ENCODE measurements around the gene ITGBL1. TPM values are rescaled to one million over a fixed set of nuclear protein-coding genes. Genes with fewer than 3 reads are reported as not detected.

Gene ITGBL1
- total and polyA plus RNA-seq, 5 donors from 2014 or later, result not detected

DNA sequence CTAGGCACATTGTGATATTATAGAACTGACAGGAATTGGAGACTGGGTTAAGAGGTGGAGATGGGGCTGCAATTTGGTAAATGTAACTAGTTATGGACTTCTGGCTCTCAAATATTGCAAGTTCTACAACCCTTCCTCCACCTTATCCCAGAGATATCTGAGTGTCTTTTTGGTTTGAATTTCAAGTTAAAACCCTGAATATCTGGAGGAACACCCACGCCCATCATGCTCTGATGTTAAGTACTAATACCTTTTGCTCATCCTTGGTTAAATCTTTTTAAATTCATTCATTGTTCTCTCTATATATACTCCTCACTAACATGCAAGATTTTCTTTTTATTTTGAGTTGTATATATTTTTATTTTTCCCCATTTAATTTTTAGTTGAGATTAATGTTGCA lies 28.9 kb downstream of the ITGBL1 start:
- Histone ChIP-seq H3K27me3 (ENCODE audit: control insufficient read depth, insufficient read depth, low read length) (no peaks in the 10 kb centered on the region), H3K4me3 (ENCODE audit: low read depth, low read length) (no peak overlapping the region), H3K27ac (ENCODE audit: insufficient read depth, low read length, poor library complexity, severe bottlenecking) (no peak overlapping the region), H3K4me1 (ENCODE audit: control insufficient read depth, insufficient read depth, low read length, poor library complexity, severe bottlenecking) (no peaks in the 10 kb centered on the region), H3K36me3 (ENCODE audit: control insufficient read depth, insufficient read depth, low read length) (no peaks in the 10 kb centered on the region), H3K9me3 (ENCODE audit: control insufficient read depth in 2 of 2, low read length in 2 of 2) (no peaks in the 10 kb centered on the region)
- Mint-ChIP-seq H3K9me3 (peaks cover 0 to 3% (median 0%) of the 10 kb centered on the region in 7 donors), H3K36me3 (no peaks in the 10 kb centered on the region), H3K4me3 (no peak overlapping the region), H3K27ac (no peak overlapping the region), H3K27me3 (no peaks in the 10 kb centered on the region), H3K4me1 (no peaks in the 10 kb centered on the region)
- no peak for ATAC-seq (ENCODE audit: low read depth in 2 of 2)
- no peak for DNase-seq

DNA sequence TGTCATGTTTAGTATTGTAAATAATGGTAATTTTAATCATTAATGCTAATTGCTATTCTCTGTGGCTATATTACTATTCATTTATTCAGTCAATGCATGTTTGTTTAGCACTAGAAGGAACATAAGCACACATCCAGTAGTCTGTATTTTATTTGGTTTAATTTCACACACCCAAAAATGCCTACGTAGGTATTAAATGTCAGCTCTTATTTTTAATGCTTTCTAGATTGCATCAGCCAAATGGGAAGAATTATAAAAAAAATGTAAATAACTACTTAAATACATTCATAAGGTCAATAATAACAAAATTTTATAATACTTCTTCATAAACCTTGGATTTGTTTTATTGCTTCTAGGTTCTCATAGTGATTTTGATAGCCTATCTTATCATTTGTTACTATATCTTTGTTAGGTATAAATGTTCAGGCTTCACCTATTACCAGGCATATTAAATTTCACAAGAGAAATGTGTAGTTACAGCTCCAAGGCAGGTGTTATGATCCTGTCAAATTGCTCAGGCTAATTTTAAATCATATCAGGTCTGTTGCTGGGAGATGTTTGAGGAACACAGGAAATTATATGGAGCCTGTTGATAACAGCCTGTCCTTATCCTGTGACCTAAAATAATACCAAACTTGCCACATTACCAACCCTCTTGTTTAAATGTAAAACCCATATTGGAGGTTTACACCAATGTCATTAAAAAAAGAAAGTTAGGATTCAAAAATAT lies 34.4 kb downstream of the ITGBL1 start:
- no peaks in the 10 kb centered on the region for H3K9me3 ChIP-seq (ENCODE audit: control insufficient read depth in 2 of 2, low read length in 2 of 2)
- Mint-ChIP-seq H3K27ac (no peak overlapping the region), H3K9me3 (no peaks in the 10 kb centered on the region), H3K4me3 (no peak overlapping the region), H3K4me1 (no peaks in the 10 kb centered on the region), H3K36me3 (no peaks in the 10 kb centered on the region), H3K27me3 (no peaks in the 10 kb centered on the region)
- no peak overlapping the region for H3K27ac ChIP-seq (ENCODE audit: insufficient read depth, low read length, poor library complexity, severe bottlenecking)
- DNase-seq, result no peak
- H3K36me3 ChIP-seq (ENCODE audit: control insufficient read depth, insufficient read depth, low read length), result no peaks in the 10 kb centered on the region
- no peak for ATAC-seq (ENCODE audit: low read depth in 2 of 2)
- no peak overlapping the region for H3K4me3 ChIP-seq (ENCODE audit: low read depth, low read length)
- no peaks in the 10 kb centered on the region for H3K4me1 ChIP-seq (ENCODE audit: control insufficient read depth, insufficient read depth, low read length, poor library complexity, severe bottlenecking)
- no peaks in the 10 kb centered on the region for H3K27me3 ChIP-seq (ENCODE audit: control insufficient read depth, insufficient read depth, low read length)

DNA sequence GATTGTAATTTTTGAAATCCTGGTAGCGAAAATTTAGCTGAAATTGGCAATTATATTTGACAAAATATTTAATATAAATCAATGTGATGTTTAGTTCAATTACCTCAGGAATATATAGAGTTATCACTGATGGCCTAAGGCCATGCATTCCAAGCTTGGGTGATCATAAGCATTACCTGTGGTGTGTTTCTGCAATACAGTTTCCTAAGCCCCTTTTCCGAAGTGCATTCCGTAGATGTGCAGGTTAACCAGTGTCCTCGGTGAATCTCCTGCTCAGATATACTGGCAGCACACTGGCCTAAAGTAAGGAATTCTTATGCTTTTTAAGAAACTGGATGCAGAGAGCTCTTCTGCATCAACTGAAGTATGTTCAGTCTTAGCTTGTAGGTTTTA lies 35.0 kb downstream of the ITGBL1 start:
- no peak overlapping the region for H3K4me3 ChIP-seq (ENCODE audit: low read depth, low read length)
- H3K36me3 ChIP-seq (ENCODE audit: control insufficient read depth, insufficient read depth, low read length), result no peaks in the 10 kb centered on the region
- Mint-ChIP-seq H3K4me1 (no peaks in the 10 kb centered on the region), H3K27me3 (no peaks in the 10 kb centered on the region), H3K9me3 (no peaks in the 10 kb centered on the region), H3K4me3 (no peak overlapping the region), H3K36me3 (no peaks in the 10 kb centered on the region), H3K27ac (no peak overlapping the region)
- H3K27ac ChIP-seq (ENCODE audit: insufficient read depth, low read length, poor library complexity, severe bottlenecking), result no peak overlapping the region
- DNase-seq (no peak), ATAC-seq (ENCODE audit: low read depth in 2 of 2) (no peak)
- H3K27me3 ChIP-seq (ENCODE audit: control insufficient read depth, insufficient read depth, low read length), result no peaks in the 10 kb centered on the region
- no peaks in the 10 kb centered on the region for H3K9me3 ChIP-seq (ENCODE audit: control insufficient read depth in 2 of 2, low read length in 2 of 2)
- H3K4me1 ChIP-seq (ENCODE audit: control insufficient read depth, insufficient read depth, low read length, poor library complexity, severe bottlenecking), result no peaks in the 10 kb centered on the region

DNA sequence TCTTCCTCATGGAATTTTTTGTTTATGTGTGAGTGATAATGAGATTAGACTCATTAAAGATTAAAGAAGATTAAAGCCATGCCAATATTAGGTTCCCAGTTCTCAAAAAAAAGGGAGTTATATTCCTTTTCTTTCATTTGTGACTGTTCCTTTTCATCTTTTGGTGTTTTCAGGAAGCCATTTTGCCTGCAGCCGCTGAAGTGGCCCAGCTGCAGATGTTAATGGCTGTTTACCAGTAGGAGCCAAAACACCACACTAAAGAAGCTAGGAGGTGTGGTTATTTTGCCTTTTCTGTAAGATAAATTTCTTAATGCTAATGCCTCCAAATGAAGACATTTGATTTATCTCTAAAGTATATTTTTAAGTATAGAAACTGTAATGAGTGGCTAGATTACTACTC lies 36.3 kb downstream of the ITGBL1 start:
- Mint-ChIP-seq H3K9me3 (no peaks in the 10 kb centered on the region), H3K4me1 (no peaks in the 10 kb centered on the region), H3K27ac (no peak overlapping the region), H3K27me3 (no peaks in the 10 kb centered on the region), H3K4me3 (no peak overlapping the region), H3K36me3 (no peaks in the 10 kb centered on the region)
- Histone ChIP-seq H3K36me3 (ENCODE audit: control insufficient read depth, insufficient read depth, low read length) (no peaks in the 10 kb centered on the region), H3K9me3 (ENCODE audit: control insufficient read depth in 2 of 2, low read length in 2 of 2) (no peaks in the 10 kb centered on the region), H3K4me1 (ENCODE audit: control insufficient read depth, insufficient read depth, low read length, poor library complexity, severe bottlenecking) (no peaks in the 10 kb centered on the region), H3K27me3 (ENCODE audit: control insufficient read depth, insufficient read depth, low read length) (no peaks in the 10 kb centered on the region), H3K4me3 (ENCODE audit: low read depth, low read length) (no peak overlapping the region), H3K27ac (ENCODE audit: insufficient read depth, low read length, poor library complexity, severe bottlenecking) (no peak overlapping the region)
- DNase-seq (no peak), ATAC-seq (ENCODE audit: low read depth in 2 of 2) (no peak)

DNA sequence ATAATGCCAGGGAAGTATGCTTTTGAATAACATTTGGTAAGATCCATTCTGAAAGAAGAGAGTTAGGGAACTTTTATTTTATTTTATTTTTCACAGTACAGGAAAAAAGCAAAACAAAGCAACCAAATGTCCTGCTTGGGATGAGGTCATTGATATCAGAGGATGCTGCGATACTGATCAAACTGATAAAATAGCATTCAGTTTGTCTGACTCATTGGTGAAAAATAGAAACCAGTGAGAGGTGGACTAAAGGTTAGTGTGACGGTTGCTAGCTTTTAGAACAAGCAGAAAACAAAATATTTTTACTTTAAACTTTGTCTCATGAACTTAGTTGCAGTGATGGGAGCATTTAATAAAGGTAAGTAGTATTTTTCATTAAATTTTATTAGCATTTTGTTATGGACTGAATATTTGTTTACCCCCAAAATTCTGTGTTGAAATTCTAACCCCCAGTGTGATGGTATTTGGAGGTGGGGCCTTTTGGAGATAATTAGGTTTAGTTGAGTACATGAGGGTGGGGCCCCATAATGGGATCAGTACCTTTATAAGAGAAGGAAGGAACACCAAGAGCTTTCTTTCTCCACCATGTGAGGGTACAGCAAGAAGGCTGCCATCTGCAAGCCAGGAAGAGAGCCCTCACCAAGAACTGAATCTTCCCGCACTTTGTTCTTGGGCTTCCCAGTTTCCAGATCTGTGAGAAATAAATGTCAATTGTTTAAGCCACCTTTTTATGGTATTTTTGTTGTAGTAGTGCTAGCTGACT lies 37.3 kb downstream of the ITGBL1 start:
- no peak overlapping the region for H3K27ac Mint-ChIP-seq

DNA sequence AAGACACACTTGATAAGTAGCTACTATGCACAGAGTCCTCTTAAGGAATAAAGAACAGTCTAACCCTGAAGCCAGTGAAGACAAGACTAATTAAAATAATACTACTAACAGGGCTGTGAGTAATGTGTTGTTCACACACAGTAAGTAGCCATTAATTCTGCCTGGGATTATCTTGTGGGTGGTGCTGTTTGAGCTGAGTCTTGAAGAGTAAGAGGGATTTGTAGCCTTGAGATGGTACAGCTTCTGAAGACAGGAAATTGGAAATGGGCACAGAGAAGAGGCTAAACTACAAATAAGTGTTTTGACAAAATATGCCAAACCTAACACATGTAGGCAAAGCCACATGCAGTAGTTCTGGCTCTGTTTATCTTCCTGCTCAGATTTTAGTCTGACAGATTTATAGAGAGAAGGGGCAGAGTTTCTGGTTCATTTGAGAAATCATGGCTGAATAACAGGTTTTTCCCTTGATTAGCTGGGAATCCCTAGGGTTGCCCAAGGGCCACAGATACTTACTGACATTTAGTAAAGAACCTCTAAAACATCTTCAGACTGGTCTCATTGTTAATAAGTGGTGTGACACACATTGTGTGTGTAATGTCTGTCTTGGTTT lies 38.0 kb downstream of the ITGBL1 start:
- H3K27me3 ChIP-seq (ENCODE audit: control insufficient read depth, insufficient read depth, low read length), result no peaks in the 10 kb centered on the region
- no peaks in the 10 kb centered on the region for H3K36me3 ChIP-seq (ENCODE audit: control insufficient read depth, insufficient read depth, low read length)
- no peaks in the 10 kb centered on the region for H3K27me3 Mint-ChIP-seq
- H3K9me3 Mint-ChIP-seq, result peaks cover 0 to 1% (median 0%) of the 10 kb centered on the region in 7 donors
- H3K4me1 ChIP-seq (ENCODE audit: control insufficient read depth, insufficient read depth, low read length, poor library complexity, severe bottlenecking), result no peaks in the 10 kb centered on the region
- no peak overlapping the region for H3K4me3 ChIP-seq (ENCODE audit: low read depth, low read length)
- no peak overlapping the region for H3K27ac Mint-ChIP-seq
- H3K36me3 Mint-ChIP-seq, result no peaks in the 10 kb centered on the region
- ATAC-seq (ENCODE audit: low read depth in 2 of 2) (no peak), DNase-seq (no peak)
- H3K27ac ChIP-seq (ENCODE audit: insufficient read depth, low read length, poor library complexity, severe bottlenecking), result no peak overlapping the region
- H3K4me1 Mint-ChIP-seq, result no peaks in the 10 kb centered on the region
- no peaks in the 10 kb centered on the region for H3K9me3 ChIP-seq (ENCODE audit: control insufficient read depth in 2 of 2, low read length in 2 of 2)
- no peak overlapping the region for H3K4me3 Mint-ChIP-seq

More for the DNA sequence above, 37.3 kb downstream of the ITGBL1 start:
- H3K27me3 Mint-ChIP-seq, result no peaks in the 10 kb centered on the region
- ATAC-seq (ENCODE audit: low read depth in 2 of 2) (no peak), DNase-seq (no peak)
- no peaks in the 10 kb centered on the region for H3K36me3 ChIP-seq (ENCODE audit: control insufficient read depth, insufficient read depth, low read length)
- H3K27me3 ChIP-seq (ENCODE audit: control insufficient read depth, insufficient read depth, low read length), result no peaks in the 10 kb centered on the region
- H3K4me3 Mint-ChIP-seq, result no peak overlapping the region
- no peaks in the 10 kb centered on the region for H3K9me3 Mint-ChIP-seq
- H3K9me3 ChIP-seq (ENCODE audit: control insufficient read depth in 2 of 2, low read length in 2 of 2), result no peaks in the 10 kb centered on the region
- no peak overlapping the region for H3K4me3 ChIP-seq (ENCODE audit: low read depth, low read length)
- H3K4me1 ChIP-seq (ENCODE audit: control insufficient read depth, insufficient read depth, low read length, poor library complexity, severe bottlenecking), result no peaks in the 10 kb centered on the region
- no peak overlapping the region for H3K27ac ChIP-seq (ENCODE audit: insufficient read depth, low read length, poor library complexity, severe bottlenecking)
- H3K36me3 Mint-ChIP-seq, result no peaks in the 10 kb centered on the region
- no peaks in the 10 kb centered on the region for H3K4me1 Mint-ChIP-seq

DNA sequence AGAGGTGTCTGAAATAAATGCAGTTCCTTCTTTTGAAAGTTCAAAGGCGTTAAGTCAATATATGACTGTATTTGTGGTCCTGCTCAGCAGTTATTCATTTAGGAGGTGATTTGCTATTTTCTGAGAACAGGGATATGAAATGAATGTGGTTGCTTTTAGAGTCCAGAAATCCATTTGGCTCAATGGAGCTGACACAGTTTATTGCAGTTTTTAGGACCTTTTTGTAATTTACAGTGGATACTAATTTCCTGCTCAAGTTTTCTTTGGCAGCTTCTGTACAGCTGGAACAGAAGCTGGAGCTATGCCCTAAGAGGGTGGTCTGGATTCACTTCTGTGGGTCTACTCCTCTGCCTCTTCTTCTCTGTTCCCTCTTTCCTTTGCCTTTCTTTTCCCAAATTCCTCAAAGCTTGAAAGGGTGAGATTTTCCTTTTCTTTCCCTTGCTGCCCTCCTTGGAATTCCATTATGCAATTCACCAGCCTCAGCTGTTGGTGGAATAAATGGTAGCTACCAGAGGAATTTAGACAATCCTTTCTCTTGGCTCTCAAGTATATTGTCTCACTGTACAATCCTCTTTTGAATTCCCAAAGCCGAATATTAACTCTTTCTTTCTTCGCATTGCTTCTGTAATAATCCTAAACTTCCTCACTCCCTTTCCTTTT lies 39.9 kb downstream of the ITGBL1 start:
- DNase-seq, result no peak
- H3K9me3 ChIP-seq (ENCODE audit: control insufficient read depth in 2 of 2, low read length in 2 of 2), result no peaks in the 10 kb centered on the region
- no peaks in the 10 kb centered on the region for H3K4me1 ChIP-seq (ENCODE audit: control insufficient read depth, insufficient read depth, low read length, poor library complexity, severe bottlenecking)
- H3K36me3 Mint-ChIP-seq, result no peaks in the 10 kb centered on the region
- no peaks in the 10 kb centered on the region for H3K4me1 Mint-ChIP-seq
- H3K27ac Mint-ChIP-seq, result peak overlapping the region in 1 of 3 donors; percentile 1
- H3K36me3 ChIP-seq (ENCODE audit: control insufficient read depth, insufficient read depth, low read length), result no peaks in the 10 kb centered on the region
- H3K27me3 ChIP-seq (ENCODE audit: control insufficient read depth, insufficient read depth, low read length), result no peaks in the 10 kb centered on the region
- no peak for ATAC-seq (ENCODE audit: low read depth in 2 of 2)
- no peak overlapping the region for H3K4me3 Mint-ChIP-seq
- H3K27me3 Mint-ChIP-seq, result no peaks in the 10 kb centered on the region
- no peak overlapping the region for H3K27ac ChIP-seq (ENCODE audit: insufficient read depth, low read length, poor library complexity, severe bottlenecking)
- no peak overlapping the region for H3K4me3 ChIP-seq (ENCODE audit: low read depth, low read length)
- peaks cover 0 to 2% (median 0%) of the 10 kb centered on the region in 7 donors for H3K9me3 Mint-ChIP-seq

Data from CD4-positive, CD25-positive, alpha-beta regulatory T cell (primary cell).